Measurements from ENCODE around the gene ANO2. TPM values are rescaled to one million over a fixed set of nuclear protein-coding genes. Genes with fewer than 3 reads are reported as not detected.
A peak's percentile ranks its signal among the peaks of the same experiment; 100 is the strongest.

Gene ANO2
- total RNA-seq, 2 donors from 2014 or later: 14.3 to 28.5 TPM

DNA sequence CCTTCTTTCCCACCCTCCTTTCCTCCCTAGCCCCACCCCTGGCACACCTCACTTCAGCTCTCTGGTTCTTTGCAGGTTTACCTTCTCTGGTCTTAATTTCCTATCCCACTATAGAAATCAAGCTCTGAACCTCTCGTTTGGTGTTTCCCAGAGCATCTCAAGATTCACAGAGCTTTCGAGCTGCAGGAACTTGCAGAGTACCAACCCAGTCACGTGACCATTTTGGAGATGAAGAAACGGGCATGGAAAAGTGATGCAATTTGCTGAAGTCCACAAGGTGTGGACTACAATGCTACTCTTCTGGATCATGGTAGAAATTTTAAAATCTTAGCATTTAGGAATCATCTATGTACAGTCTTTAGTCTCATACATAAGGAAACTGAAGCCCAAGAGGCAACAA lies 307.4 kb downstream of the ANO2 start:
- peaks cover 11% of the 10 kb centered on the region for H3K27me3 Mint-ChIP-seq (ENCODE audit: insufficient read depth)
- H3K9me3 Mint-ChIP-seq: no peaks in the 10 kb centered on the region
- no peak overlapping the region for H3K27ac ChIP-seq (ENCODE audit: low read depth, low read length)
- H3K4me1 Mint-ChIP-seq: peaks cover 27% of the 10 kb centered on the region
- no peak for DNase-seq
- H3K27ac Mint-ChIP-seq: no peak overlapping the region
- TF ChIP-seq, protein P1, sequence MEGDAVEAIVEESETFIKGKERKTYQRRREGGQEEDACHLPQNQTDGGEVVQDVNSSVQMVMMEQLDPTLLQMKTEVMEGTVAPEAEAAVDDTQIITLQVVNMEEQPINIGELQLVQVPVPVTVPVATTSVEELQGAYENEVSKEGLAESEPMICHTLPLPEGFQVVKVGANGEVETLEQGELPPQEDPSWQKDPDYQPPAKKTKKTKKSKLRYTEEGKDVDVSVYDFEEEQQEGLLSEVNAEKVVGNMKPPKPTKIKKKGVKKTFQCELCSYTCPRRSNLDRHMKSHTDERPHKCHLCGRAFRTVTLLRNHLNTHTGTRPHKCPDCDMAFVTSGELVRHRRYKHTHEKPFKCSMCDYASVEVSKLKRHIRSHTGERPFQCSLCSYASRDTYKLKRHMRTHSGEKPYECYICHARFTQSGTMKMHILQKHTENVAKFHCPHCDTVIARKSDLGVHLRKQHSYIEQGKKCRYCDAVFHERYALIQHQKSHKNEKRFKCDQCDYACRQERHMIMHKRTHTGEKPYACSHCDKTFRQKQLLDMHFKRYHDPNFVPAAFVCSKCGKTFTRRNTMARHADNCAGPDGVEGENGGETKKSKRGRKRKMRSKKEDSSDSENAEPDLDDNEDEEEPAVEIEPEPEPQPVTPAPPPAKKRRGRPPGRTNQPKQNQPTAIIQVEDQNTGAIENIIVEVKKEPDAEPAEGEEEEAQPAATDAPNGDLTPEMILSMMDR (conservative IDR thresholded peaks at IDR 0.05): no peak
- no peaks in the 10 kb centered on the region for H3K27me3 ChIP-seq (ENCODE audit: control insufficient read depth, insufficient read depth, low read length, poor library complexity, severe bottlenecking)
- WGBS, 2 experiments (ENCODE audit: insufficient coverage in 1 of 2, insufficient read length in 1 of 2): 80 to 84% methylated on average over 4 of the region's 4 CpGs
- H3K36me3 ChIP-seq (ENCODE audit: control insufficient read depth, insufficient read depth, low read length): no peaks in the 10 kb centered on the region
- H3K4me3 ChIP-seq (ENCODE audit: low read length): no peak overlapping the region
- H3K36me3 Mint-ChIP-seq (ENCODE audit: low read depth): peaks cover 1% of the 10 kb centered on the region
- H3K4me1 ChIP-seq (ENCODE audit: control insufficient read depth, insufficient read depth, low read length): peaks cover 2% of the 10 kb centered on the region
- no peaks in the 10 kb centered on the region for H3K9me3 ChIP-seq (ENCODE audit: control insufficient read depth, low read length)
- no peak overlapping the region for H3K4me3 Mint-ChIP-seq
- H3K9ac ChIP-seq (ENCODE audit: extremely low read depth, low read length, poor library complexity, severe bottlenecking): no peak overlapping the region

DNA sequence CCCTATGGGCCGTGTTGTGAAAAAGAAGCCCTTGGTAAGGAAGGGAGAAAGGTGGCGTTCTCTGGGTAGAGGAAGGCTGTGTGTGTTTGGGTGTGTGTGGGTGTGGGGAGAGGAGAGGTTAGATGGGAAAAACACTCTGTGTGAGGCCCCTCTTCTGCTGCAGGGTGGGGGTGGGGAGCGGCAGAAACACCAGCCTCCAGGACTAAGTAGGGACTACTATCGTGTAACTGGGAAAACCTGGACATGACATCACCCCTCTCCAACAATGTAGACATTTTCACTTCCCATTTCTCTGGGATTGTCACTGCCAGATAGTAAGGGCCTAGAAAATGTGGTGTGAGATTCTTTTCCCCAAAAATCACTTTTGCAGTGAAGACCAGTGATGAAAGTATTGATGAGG lies 308.2 kb downstream of the ANO2 start:
- H3K36me3 ChIP-seq (ENCODE audit: control insufficient read depth, insufficient read depth, low read length): no peaks in the 10 kb centered on the region
- no peak overlapping the region for H3K27ac ChIP-seq (ENCODE audit: low read depth, low read length)
- peaks cover 2% of the 10 kb centered on the region for H3K4me1 ChIP-seq (ENCODE audit: control insufficient read depth, insufficient read depth, low read length)
- Mint-ChIP-seq H3K4me3 (no peak overlapping the region), H3K4me1 (peaks cover 27% of the 10 kb centered on the region), H3K9me3 (no peaks in the 10 kb centered on the region), H3K27ac (no peak overlapping the region), H3K27me3 (ENCODE audit: insufficient read depth) (peaks cover 9% of the 10 kb centered on the region), H3K36me3 (ENCODE audit: low read depth) (peaks cover 1% of the 10 kb centered on the region)
- no peaks in the 10 kb centered on the region for H3K9me3 ChIP-seq (ENCODE audit: control insufficient read depth, low read length)
- no peak for DNase-seq
- TF ChIP-seq, protein P1 (conservative IDR thresholded peaks at IDR 0.05): no peak
- H3K4me3 ChIP-seq (ENCODE audit: low read length): no peak overlapping the region
- WGBS, 2 experiments (ENCODE audit: insufficient coverage in 1 of 2, insufficient read length in 1 of 2): 80 to 85% methylated on average over 1 to 4 of the region's 4 CpGs
- H3K27me3 ChIP-seq (ENCODE audit: control insufficient read depth, insufficient read depth, low read length, poor library complexity, severe bottlenecking): no peaks in the 10 kb centered on the region
- no peak overlapping the region for H3K9ac ChIP-seq (ENCODE audit: extremely low read depth, low read length, poor library complexity, severe bottlenecking)

DNA sequence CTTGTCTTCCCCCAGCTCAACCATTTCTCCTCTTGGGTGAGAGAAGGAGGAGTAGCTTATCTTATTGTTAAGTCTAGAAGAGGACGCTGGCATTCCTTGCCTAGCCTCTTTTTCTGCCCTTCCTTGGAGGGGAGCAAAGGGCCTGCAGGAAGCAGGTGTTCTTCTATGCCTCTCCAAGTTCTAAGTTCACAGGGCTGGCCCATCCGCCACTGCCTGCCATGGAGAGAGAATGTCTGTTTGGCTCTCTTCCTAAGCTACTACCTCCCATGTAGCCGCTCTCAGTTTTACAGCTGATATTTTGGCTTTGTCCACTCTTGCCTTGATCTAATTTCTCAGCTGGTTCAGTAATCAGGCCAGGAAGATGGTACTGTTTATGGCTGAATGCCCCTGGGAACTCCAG lies 312.0 kb downstream of the ANO2 start:
- TF ChIP-seq, protein P1 (conservative IDR thresholded peaks at IDR 0.05): no peak
- Mint-ChIP-seq H3K4me1 (peaks cover 27% of the 10 kb centered on the region), H3K4me3 (no peak overlapping the region), H3K9me3 (no peaks in the 10 kb centered on the region), H3K27me3 (ENCODE audit: insufficient read depth) (peaks cover 9% of the 10 kb centered on the region), H3K36me3 (ENCODE audit: low read depth) (peaks cover 2% of the 10 kb centered on the region), H3K27ac (no peak overlapping the region)
- no peaks in the 10 kb centered on the region for H3K27me3 ChIP-seq (ENCODE audit: control insufficient read depth, insufficient read depth, low read length, poor library complexity, severe bottlenecking)
- no peaks in the 10 kb centered on the region for H3K36me3 ChIP-seq (ENCODE audit: control insufficient read depth, insufficient read depth, low read length)
- H3K9ac ChIP-seq (ENCODE audit: extremely low read depth, low read length, poor library complexity, severe bottlenecking): no peak overlapping the region
- H3K4me3 ChIP-seq (ENCODE audit: low read length): no peak overlapping the region
- DNase-seq: peak; percentile 38
- no peak overlapping the region for H3K27ac ChIP-seq (ENCODE audit: low read depth, low read length)
- H3K9me3 ChIP-seq (ENCODE audit: control insufficient read depth, low read length): no peaks in the 10 kb centered on the region
- WGBS, 2 experiments (ENCODE audit: insufficient coverage in 1 of 2, insufficient read length in 1 of 2): 94% methylated on average over 3 of the region's 3 CpGs; no CpG with 5 or more reads in 1 of the 2 experiments
- H3K4me1 ChIP-seq (ENCODE audit: control insufficient read depth, insufficient read depth, low read length): peaks cover 2% of the 10 kb centered on the region

Data from endodermal cell (in vitro differentiated cells).